ENCODE data around the gene INO80B.
"Not testable (repeated sequence)": the region's sequence is repeated elsewhere in the genome, so short reads cannot be mapped to it uniquely, and the experiment has no call there.

The INO80B gene

GRCh38 chr2:74462054-74462785 is 7.3 kb downstream of the INO80B start:
- Histone ChIP-seq H3K27ac (ENCODE audit: low read depth, low read length) (no peak overlapping the region), H3K27me3 (ENCODE audit: control insufficient read depth, low read length) (no peaks in the 10 kb centered on the region), H3K9me2 (replicated peaks; ENCODE audit: control insufficient read depth, low read length) (no peaks in the 10 kb centered on the region), H3K36me3 (ENCODE audit: control insufficient read depth, low read length) (peaks cover 33% of the 10 kb centered on the region), H3K79me2 (ENCODE audit: control insufficient read depth, low read length) (peaks cover 40% of the 10 kb centered on the region), H4K20me1 (ENCODE audit: control insufficient read depth, insufficient read depth, low read depth, low read length) (no peaks in the 10 kb centered on the region), H3K9me3 (ENCODE audit: control insufficient read depth, insufficient read depth, low read length) (no peaks in the 10 kb centered on the region), H3K4me1 (ENCODE audit: control insufficient read depth, low read length) (peaks cover 17% of the 10 kb centered on the region), H3F3A (ENCODE audit: control insufficient read depth, insufficient read depth) (0 out of 2 replicates have a peak, but pooled peaks cover 4% of the 10 kb centered on the region), H3K4me2 (ENCODE audit: low read length) (no peak overlapping the region), H3K4me3 (ENCODE audit: low read length) (no peak overlapping the region)
- TF ChIP-seq CTCF (IDR thresholded peaks at IDR 0.05; ENCODE audit: low read depth, low read length, poor library complexity, severe bottlenecking) = no peak

GRCh38 chr2:74462786-74463105 is 7.9 kb downstream of the INO80B start:
- peaks cover 17% of the 10 kb centered on the region for H3K4me1 ChIP-seq (ENCODE audit: control insufficient read depth, low read length)
- no peak overlapping the region for H3K4me3 ChIP-seq (ENCODE audit: low read length)
- no peak overlapping the region for H3K27ac ChIP-seq (ENCODE audit: low read depth, low read length)
- TF ChIP-seq EZH2phosphoT487 (IDR thresholded peaks at IDR 0.05; ENCODE audit: borderline replicate concordance, low read length) (no peak), CTCF (IDR thresholded peaks at IDR 0.05; ENCODE audit: low read depth, low read length, poor library complexity, severe bottlenecking) (no peak)
- no peaks in the 10 kb centered on the region for H3K9me3 ChIP-seq (ENCODE audit: control insufficient read depth, insufficient read depth, low read length)
- H3K36me3 ChIP-seq (ENCODE audit: control insufficient read depth, low read length) = peaks cover 33% of the 10 kb centered on the region
- H3K9me2 ChIP-seq (replicated peaks; ENCODE audit: control insufficient read depth, low read length) = no peaks in the 10 kb centered on the region
- no peaks in the 10 kb centered on the region for H3K27me3 ChIP-seq (ENCODE audit: control insufficient read depth, low read length)
- no peaks in the 10 kb centered on the region for H4K20me1 ChIP-seq (ENCODE audit: control insufficient read depth, insufficient read depth, low read depth, low read length)
- no peak overlapping the region for H3K4me2 ChIP-seq (ENCODE audit: low read length)
- 0 out of 2 replicates have a peak, but pooled peaks cover 4% of the 10 kb centered on the region for H3F3A ChIP-seq (ENCODE audit: control insufficient read depth, insufficient read depth)
- peaks cover 40% of the 10 kb centered on the region for H3K79me2 ChIP-seq (ENCODE audit: control insufficient read depth, low read length)

GRCh38 chr2:74464406-74464805 is 9.5 kb downstream of the INO80B start:
- H3K27me3 ChIP-seq (ENCODE audit: control insufficient read depth, low read length) = no peaks in the 10 kb centered on the region
- H3K9me2 ChIP-seq (replicated peaks; ENCODE audit: control insufficient read depth, low read length) = no peaks in the 10 kb centered on the region
- peak overlapping the region; percentile 99 for H3K4me3 ChIP-seq (ENCODE audit: low read length)
- H3K4me2 ChIP-seq (ENCODE audit: low read length) = peak overlapping the region; percentile 99
- H3K36me3 ChIP-seq (ENCODE audit: control insufficient read depth, low read length) = peaks cover 33% of the 10 kb centered on the region
- H3K79me2 ChIP-seq (ENCODE audit: control insufficient read depth, low read length) = peaks cover 34% of the 10 kb centered on the region
- H3F3A ChIP-seq (ENCODE audit: control insufficient read depth, insufficient read depth) = 0 out of 2 replicates have a peak, but pooled peaks cover 4% of the 10 kb centered on the region
- peaks cover 14% of the 10 kb centered on the region for H3K4me1 ChIP-seq (ENCODE audit: control insufficient read depth, low read length)
- H3K27ac ChIP-seq (ENCODE audit: low read depth, low read length) = peak overlapping the region; percentile 63
- TF ChIP-seq EZH2phosphoT487 (IDR thresholded peaks at IDR 0.05; ENCODE audit: borderline replicate concordance, low read length) = no peak
- no peak for TF ChIP-seq CTCF (IDR thresholded peaks at IDR 0.05; ENCODE audit: low read depth, low read length, poor library complexity, severe bottlenecking)
- H4K20me1 ChIP-seq (ENCODE audit: control insufficient read depth, insufficient read depth, low read depth, low read length) = no peaks in the 10 kb centered on the region
- H3K9me3 ChIP-seq (ENCODE audit: control insufficient read depth, insufficient read depth, low read length) = no peaks in the 10 kb centered on the region

- peaks cover 11% of the 10 kb centered on the region for H3F3A ChIP-seq (ENCODE audit: control insufficient read depth, insufficient read depth)
Measured at GRCh38 chr2:74470742-74471141, 15.9 kb downstream of the INO80B start.

More at GRCh38 chr2:74470742-74471141, 15.9 kb downstream of the INO80B start:
- Histone ChIP-seq H3K79me2 (ENCODE audit: control insufficient read depth, low read length) (peaks cover 30% of the 10 kb centered on the region), H3K36me3 (ENCODE audit: control insufficient read depth, low read length) (peaks cover 31% of the 10 kb centered on the region), H3K4me1 (ENCODE audit: control insufficient read depth, low read length) (peaks cover 21% of the 10 kb centered on the region)
- H3K9me2 ChIP-seq (replicated peaks; ENCODE audit: control insufficient read depth, low read length); H3K9me3 ChIP-seq (ENCODE audit: control insufficient read depth, insufficient read depth, low read length); H3K27me3 ChIP-seq (ENCODE audit: control insufficient read depth, low read length); H3K4me2 ChIP-seq (ENCODE audit: low read length); H4K20me1 ChIP-seq (ENCODE audit: control insufficient read depth, insufficient read depth, low read depth, low read length); H3K27ac ChIP-seq (ENCODE audit: low read depth, low read length); H3K4me3 ChIP-seq (ENCODE audit: low read length): not testable (repeated sequence)
